DMS53 treated with DMSO at 0.1 percent for 48 hours (cell line): ENCODE measurements around the gene CPN2.

ENCODE experiments used
- DNase-seq: peaks from one replicate; lab custom pipeline; 2025; ENCODE audit not compliant: unreplicated experiment; lab: John Stamatoyannopoulos, UW

The CPN2 gene

GRCh38 chr3:194354315-194354714 is 3.2 kb upstream of the CPN2 start:
- DNase-seq, result no peak

- no peak for DNase-seq
Measured at GRCh38 chr3:194352667-194353246, 1.6 kb upstream of the CPN2 start.

- no peak for DNase-seq
Measured at GRCh38 chr3:194351952-194352536, 916 bp upstream of the CPN2 start.

GRCh38 chr3:194350726-194351071 is 429 bp downstream of the CPN2 start:
- no peak for DNase-seq

- no peak for DNase-seq
Measured at GRCh38 chr3:194348354-194348753, 2.8 kb downstream of the CPN2 start.

- no peak for DNase-seq
Measured at GRCh38 chr3:194346621-194347020, 4.5 kb downstream of the CPN2 start.

- no peak for DNase-seq
Measured at GRCh38 chr3:194346035-194346434, 5.1 kb downstream of the CPN2 start.

GRCh38 chr3:194344012-194344411 is 7.1 kb downstream of the CPN2 start:
- DNase-seq, result peak; percentile 19

GRCh38 chr3:194343561-194343893 is 7.6 kb downstream of the CPN2 start:
- DNase-seq, result no peak

- DNase-seq, result no peak
Measured at GRCh38 chr3:194342861-194343560, 8.1 kb downstream of the CPN2 start.

GRCh38 chr3:194340757-194341400 is 10.2 kb downstream of the CPN2 start:
- DNase-seq, result no peak

- no peak for DNase-seq
Measured at GRCh38 chr3:194339840-194340239, 11.3 kb downstream of the CPN2 start.

- DNase-seq, result no peak
Measured at GRCh38 chr3:194339356-194339755, 11.8 kb downstream of the CPN2 start.

- no peak for DNase-seq
Measured at GRCh38 chr3:194337965-194338753, 13.0 kb downstream of the CPN2 start.

GRCh38 chr3:194336601-194337355 is 14.3 kb downstream of the CPN2 start:
- no peak for DNase-seq

GRCh38 chr3:194333981-194334320 is 17.2 kb downstream of the CPN2 start:
- no peak for DNase-seq

GRCh38 chr3:194333212-194333980 is 17.7 kb downstream of the CPN2 start:
- DNase-seq, result no peak

GRCh38 chr3:194332858-194333211 is 18.3 kb downstream of the CPN2 start:
- no peak for DNase-seq

- DNase-seq, result no peak
Measured at GRCh38 chr3:194330579-194330978, 20.5 kb downstream of the CPN2 start.

- DNase-seq, result no peak
Measured at GRCh38 chr3:194330160-194330559, 21.0 kb downstream of the CPN2 start.
